Neural crest cell (in vitro differentiated cells): ENCODE measurements around the gene CTNNA3. TPM values are rescaled to one million over a fixed set of nuclear protein-coding genes. Genes with fewer than 3 reads are reported as not detected.

Experiments
- DNase-seq: peaks from one replicate; pipeline ENCODE4 v3.0.0; 2021; ENCODE audit warnings: low read depth, mixed read lengths, low spot score
- H3K27ac Mint-ChIP-seq: one replicate; pipeline ENCODE4 v1.8.0; 2021; ENCODE audit warnings: mild to moderate bottlenecking, mixed read lengths; ENCODE audit not compliant: unreplicated experiment
- H3K27me3 Mint-ChIP-seq: 2 replicates; pipeline ENCODE4 v1.8.0; 2021; ENCODE audit warnings: low read depth, mild to moderate bottlenecking, mixed read lengths
- H3K36me3 Mint-ChIP-seq: 2 replicates; pipeline ENCODE4 v1.8.0; 2021; ENCODE audit warnings: low read depth, mild to moderate bottlenecking, mixed read lengths
- H3K4me1 Mint-ChIP-seq: 2 replicates; pipeline ENCODE4 v1.8.0; 2021; ENCODE audit warnings: mixed read lengths
- H3K4me3 Mint-ChIP-seq: one replicate; pipeline ENCODE4 v1.8.0; 2021; ENCODE audit warnings: mild to moderate bottlenecking, mixed read lengths
- H3K9me3 Mint-ChIP-seq: 2 replicates; pipeline ENCODE4 v1.8.0; 2021; ENCODE audit warnings: mixed read lengths
- total RNA-seq: library from RNA; stranded (reverse); gene quantifications from 2 replicates; pipeline ENCODE4 v1.2.1, GENCODE V29; 2021
- TF ChIP-seq, protein P1 (sequence below): fragments of 200-600 bp; sonication (generic); conservative IDR thresholded peaks from 2 replicates; pipeline ENCODE4 v1.5.0; 2021; ENCODE audit warnings: antibody characterized with exemption, mild to moderate bottlenecking

The CTNNA3 gene
- total RNA-seq, 1 donor from 2014 or later, result 4.7 TPM

DNA sequence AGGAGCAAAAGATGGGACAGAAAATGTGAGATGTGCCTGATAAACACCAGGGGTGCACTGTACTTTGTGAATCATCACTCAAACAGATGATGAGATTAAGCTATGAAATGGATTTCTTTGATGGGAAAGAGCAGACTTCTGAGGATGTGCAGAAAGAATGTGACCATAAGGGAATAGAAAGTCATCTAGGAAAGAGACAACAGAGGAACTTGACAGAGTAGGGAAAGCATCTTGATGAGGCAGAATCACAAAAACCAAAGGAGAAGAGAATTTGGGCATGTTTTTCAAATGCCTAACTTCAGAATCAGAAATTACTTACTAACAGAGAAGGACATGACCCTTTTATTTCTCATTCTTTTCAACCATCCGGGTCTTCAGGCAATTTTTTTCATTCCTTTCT, 852.6 kb downstream of the CTNNA3 start:
- DNase-seq, result no peak
- Mint-ChIP-seq H3K4me1 (no peaks in the 10 kb centered on the region), H3K9me3 (no peaks in the 10 kb centered on the region), H3K36me3 (no peaks in the 10 kb centered on the region), H3K27me3 (no peaks in the 10 kb centered on the region), H3K27ac (no peak overlapping the region), H3K4me3 (no peak overlapping the region)
- TF ChIP-seq, protein P1, sequence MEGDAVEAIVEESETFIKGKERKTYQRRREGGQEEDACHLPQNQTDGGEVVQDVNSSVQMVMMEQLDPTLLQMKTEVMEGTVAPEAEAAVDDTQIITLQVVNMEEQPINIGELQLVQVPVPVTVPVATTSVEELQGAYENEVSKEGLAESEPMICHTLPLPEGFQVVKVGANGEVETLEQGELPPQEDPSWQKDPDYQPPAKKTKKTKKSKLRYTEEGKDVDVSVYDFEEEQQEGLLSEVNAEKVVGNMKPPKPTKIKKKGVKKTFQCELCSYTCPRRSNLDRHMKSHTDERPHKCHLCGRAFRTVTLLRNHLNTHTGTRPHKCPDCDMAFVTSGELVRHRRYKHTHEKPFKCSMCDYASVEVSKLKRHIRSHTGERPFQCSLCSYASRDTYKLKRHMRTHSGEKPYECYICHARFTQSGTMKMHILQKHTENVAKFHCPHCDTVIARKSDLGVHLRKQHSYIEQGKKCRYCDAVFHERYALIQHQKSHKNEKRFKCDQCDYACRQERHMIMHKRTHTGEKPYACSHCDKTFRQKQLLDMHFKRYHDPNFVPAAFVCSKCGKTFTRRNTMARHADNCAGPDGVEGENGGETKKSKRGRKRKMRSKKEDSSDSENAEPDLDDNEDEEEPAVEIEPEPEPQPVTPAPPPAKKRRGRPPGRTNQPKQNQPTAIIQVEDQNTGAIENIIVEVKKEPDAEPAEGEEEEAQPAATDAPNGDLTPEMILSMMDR, result no peak

DNA sequence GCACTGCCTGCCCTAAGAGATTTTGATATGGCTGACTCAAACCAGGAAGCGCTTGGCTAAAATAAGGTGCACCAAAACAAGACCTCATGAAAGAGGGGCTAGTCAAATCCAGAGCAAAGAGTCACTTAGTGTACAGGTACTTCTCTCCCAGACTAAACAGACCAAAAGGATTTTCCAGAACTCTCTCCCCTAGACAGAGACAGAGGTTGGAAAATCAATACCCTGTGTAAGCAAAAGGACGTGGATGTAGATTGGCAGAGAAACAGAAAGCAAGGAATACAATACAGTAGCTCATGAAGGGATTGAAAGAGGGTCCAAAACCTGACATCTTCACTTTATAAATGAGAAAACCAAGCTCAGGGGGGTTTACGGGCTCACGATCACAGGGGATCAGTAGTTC, 853.1 kb downstream of the CTNNA3 start:
- no peak overlapping the region for H3K27ac Mint-ChIP-seq
- no peak overlapping the region for H3K4me3 Mint-ChIP-seq
- H3K36me3 Mint-ChIP-seq, result no peaks in the 10 kb centered on the region

DNA sequence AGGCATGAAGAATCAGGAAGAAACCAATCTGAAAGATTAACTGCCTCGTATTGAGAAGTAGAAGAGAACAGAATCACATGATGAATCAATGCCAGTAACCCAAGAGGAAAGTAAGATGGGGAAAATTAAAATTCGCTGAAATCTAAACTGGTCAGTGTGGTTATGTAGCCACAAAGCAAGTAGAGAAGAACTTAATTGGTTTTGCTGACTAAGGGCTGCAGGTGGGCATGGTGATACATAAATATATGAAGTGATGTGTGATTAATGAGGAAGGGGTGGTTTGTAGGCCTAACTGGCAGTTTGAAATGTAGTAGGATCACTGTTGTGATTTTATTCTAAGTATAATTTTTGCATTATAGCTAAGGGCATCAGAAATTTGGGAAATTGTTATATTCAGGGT, 853.6 kb downstream of the CTNNA3 start:
- H3K36me3 Mint-ChIP-seq, result no peaks in the 10 kb centered on the region
- no peak overlapping the region for H3K4me3 Mint-ChIP-seq
- no peaks in the 10 kb centered on the region for H3K4me1 Mint-ChIP-seq
- TF ChIP-seq, protein P1, result no peak
- no peak for DNase-seq
- no peaks in the 10 kb centered on the region for H3K27me3 Mint-ChIP-seq
- no peak overlapping the region for H3K27ac Mint-ChIP-seq
- H3K9me3 Mint-ChIP-seq, result no peaks in the 10 kb centered on the region

More for the DNA sequence above, 853.1 kb downstream of the CTNNA3 start:
- TF ChIP-seq, protein P1, result no peak
- no peaks in the 10 kb centered on the region for H3K9me3 Mint-ChIP-seq
- no peaks in the 10 kb centered on the region for H3K4me1 Mint-ChIP-seq
- DNase-seq, result no peak
- H3K27me3 Mint-ChIP-seq, result no peaks in the 10 kb centered on the region

DNA sequence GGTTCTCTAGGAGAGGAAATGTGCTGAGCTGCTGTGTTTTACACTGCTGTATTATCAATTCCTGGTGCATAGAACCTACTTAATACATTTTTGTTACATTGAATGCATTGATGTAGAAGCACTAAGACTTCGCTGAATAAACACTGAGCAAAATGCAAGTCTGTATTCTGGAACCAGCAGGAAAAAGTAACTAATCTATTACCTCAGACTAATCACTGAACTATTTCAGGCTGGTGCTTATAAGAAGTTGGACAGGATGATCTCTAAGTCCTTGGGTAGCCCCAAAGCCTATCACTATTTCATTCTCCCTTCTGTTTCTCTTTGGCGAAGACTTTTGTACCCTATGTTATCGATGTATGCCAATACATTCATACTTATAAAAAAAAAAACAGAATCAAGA, 857.3 kb downstream of the CTNNA3 start:
- Mint-ChIP-seq H3K4me1 (peaks cover 5% of the 10 kb centered on the region), H3K9me3 (no peaks in the 10 kb centered on the region)
- TF ChIP-seq, protein P1, result no peak

DNA sequence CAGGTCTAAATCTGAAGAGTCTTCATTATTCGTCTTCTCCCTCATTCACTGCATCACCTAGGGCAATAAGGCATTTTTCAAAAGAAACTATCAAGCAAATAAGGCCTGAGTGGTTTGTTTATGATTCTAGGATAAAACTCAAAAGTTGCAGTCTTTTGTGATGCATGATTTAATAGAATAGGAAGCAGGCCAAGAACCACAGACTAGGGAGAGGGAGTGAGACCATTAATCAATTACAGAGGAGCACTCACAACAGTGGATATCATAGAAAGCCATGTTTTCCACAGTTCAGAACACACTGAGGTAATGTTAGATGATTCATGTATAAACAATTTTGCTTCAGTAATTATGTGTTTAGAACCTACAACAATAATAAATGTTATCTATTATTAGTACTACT, 858.0 kb downstream of the CTNNA3 start:
- Mint-ChIP-seq H3K27ac (no peak overlapping the region), H3K36me3 (no peaks in the 10 kb centered on the region), H3K27me3 (no peaks in the 10 kb centered on the region), H3K4me1 (peaks cover 5% of the 10 kb centered on the region), H3K9me3 (no peaks in the 10 kb centered on the region), H3K4me3 (no peak overlapping the region)
- no peak for DNase-seq
- TF ChIP-seq, protein P1, result no peak

More for the DNA sequence above, 857.3 kb downstream of the CTNNA3 start:
- no peak overlapping the region for H3K4me3 Mint-ChIP-seq
- no peaks in the 10 kb centered on the region for H3K36me3 Mint-ChIP-seq
- H3K27ac Mint-ChIP-seq, result no peak overlapping the region
- H3K27me3 Mint-ChIP-seq, result no peaks in the 10 kb centered on the region
- no peak for DNase-seq

DNA sequence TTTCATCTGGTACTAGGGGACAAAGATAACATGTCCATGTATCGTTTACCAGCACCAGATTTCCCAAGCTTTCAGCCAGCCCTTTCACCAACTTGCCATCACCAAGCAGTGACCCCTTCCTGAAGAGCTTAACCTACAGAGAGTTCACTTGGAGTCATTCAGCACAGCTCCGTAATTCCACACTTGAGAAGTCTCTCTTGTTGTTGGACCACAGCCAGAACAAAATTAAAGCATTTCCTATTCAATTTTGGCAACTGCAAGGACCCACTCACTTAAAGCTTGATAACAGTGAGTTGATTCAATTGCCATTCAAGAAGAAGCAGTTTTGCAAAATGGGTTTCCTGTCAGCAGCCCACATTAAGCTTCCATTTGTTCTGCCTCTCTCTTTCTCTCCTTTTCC, 858.7 kb downstream of the CTNNA3 start:
- peaks cover 5% of the 10 kb centered on the region for H3K4me1 Mint-ChIP-seq
- no peaks in the 10 kb centered on the region for H3K27me3 Mint-ChIP-seq
- DNase-seq, result no peak
- no peaks in the 10 kb centered on the region for H3K9me3 Mint-ChIP-seq
- TF ChIP-seq, protein P1, result no peak
- no peaks in the 10 kb centered on the region for H3K36me3 Mint-ChIP-seq
- H3K27ac Mint-ChIP-seq, result no peak overlapping the region
- no peak overlapping the region for H3K4me3 Mint-ChIP-seq
